Measurements from ENCODE around the gene CEP131.

CEP131 gene

DNA sequence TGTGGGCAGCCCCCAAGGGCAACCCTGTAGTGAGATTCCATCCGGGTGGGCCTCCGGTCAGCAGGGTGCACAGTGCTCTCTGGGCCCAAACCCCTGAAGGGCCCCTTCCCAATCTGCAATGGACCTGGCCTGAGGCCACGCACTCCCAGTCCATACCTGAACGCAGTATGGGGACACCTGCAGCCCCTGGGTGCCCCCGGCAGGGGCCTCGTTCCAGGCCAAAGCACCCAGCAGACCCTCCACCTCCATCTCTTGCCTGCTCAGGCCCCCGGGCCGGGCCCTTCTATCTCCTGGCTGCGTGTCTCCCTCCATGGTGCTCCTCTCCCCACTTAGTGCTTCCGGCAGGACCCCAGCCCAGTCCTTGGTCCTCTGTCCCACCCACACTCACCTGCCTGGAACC is 39.4 kb downstream of the CEP131 start:
- TF ChIP-seq, protein P1, sequence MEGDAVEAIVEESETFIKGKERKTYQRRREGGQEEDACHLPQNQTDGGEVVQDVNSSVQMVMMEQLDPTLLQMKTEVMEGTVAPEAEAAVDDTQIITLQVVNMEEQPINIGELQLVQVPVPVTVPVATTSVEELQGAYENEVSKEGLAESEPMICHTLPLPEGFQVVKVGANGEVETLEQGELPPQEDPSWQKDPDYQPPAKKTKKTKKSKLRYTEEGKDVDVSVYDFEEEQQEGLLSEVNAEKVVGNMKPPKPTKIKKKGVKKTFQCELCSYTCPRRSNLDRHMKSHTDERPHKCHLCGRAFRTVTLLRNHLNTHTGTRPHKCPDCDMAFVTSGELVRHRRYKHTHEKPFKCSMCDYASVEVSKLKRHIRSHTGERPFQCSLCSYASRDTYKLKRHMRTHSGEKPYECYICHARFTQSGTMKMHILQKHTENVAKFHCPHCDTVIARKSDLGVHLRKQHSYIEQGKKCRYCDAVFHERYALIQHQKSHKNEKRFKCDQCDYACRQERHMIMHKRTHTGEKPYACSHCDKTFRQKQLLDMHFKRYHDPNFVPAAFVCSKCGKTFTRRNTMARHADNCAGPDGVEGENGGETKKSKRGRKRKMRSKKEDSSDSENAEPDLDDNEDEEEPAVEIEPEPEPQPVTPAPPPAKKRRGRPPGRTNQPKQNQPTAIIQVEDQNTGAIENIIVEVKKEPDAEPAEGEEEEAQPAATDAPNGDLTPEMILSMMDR (IDR thresholded peaks at IDR 0.05; ENCODE audit: poor library complexity, severe bottlenecking): no peak
- Histone ChIP-seq H3K4me3 (ENCODE audit: severe bottlenecking) (no peak overlapping the region), H3K27ac (ENCODE audit: poor library complexity, severe bottlenecking) (no peak overlapping the region), H3K9me3 (ENCODE audit: severe bottlenecking) (no peaks in the 10 kb centered on the region), H3K4me1 (ENCODE audit: insufficient read depth, poor library complexity, severe bottlenecking) (no peaks in the 10 kb centered on the region), H3K27me3 (ENCODE audit: insufficient read depth, poor library complexity, severe bottlenecking) (peaks cover 9% of the 10 kb centered on the region), H3K36me3 (ENCODE audit: low read depth) (no peaks in the 10 kb centered on the region)
- DNase-seq (ENCODE audit: low spot score) (no peak), ATAC-seq (ENCODE audit: low read depth) (no peak)

DNA sequence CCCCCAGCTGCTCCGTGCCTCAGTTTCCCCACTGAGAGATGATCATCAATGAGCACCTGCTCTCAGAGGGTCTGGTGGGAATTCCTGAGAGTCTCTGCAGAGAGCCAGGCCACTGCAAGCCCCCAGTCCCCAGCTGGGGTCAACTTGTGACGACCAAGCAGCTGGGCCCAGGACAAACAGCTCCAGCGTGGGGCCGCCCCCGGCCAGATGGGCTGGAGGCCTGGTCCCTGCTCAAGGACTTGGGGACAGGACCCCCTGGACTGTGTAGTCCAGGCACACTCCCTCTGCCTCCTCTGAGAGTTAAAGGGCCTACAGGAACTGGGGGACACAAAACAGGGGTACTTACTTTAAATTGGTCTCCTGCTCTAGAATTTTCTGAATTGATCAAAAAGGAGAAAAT is 40.2 kb downstream of the CEP131 start:
- TF ChIP-seq, protein P1 (IDR thresholded peaks at IDR 0.05; ENCODE audit: poor library complexity, severe bottlenecking): no peak
- no peak for ATAC-seq (ENCODE audit: low read depth)

DNA sequence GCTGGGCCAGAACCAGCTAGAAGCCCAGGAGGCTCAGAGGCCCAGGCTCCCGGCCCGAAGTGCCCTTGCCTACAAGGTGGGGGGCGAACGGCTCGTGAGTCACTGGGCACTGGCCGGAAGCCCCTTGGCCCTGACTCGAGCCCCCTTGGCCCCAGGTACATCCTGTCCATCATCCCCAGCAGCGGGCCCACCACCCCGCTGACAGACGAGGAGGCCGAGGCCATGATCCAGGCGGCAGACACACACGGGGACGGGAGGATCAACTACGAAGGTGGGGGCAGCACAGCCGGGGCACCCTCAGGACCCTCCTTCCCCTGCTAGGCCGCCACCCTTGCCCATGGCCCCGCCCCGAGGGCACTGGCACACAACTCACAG is 41.0 kb downstream of the CEP131 start:
- no peak for ATAC-seq (ENCODE audit: low read depth)
- H3K9me3 ChIP-seq (ENCODE audit: severe bottlenecking): no peaks in the 10 kb centered on the region
- no peaks in the 10 kb centered on the region for H3K36me3 ChIP-seq (ENCODE audit: low read depth)
- H3K27ac ChIP-seq (ENCODE audit: poor library complexity, severe bottlenecking): no peak overlapping the region
- H3K4me1 ChIP-seq (ENCODE audit: insufficient read depth, poor library complexity, severe bottlenecking): no peaks in the 10 kb centered on the region
- peaks cover 9% of the 10 kb centered on the region for H3K27me3 ChIP-seq (ENCODE audit: insufficient read depth, poor library complexity, severe bottlenecking)
- TF ChIP-seq, protein P1 (IDR thresholded peaks at IDR 0.05; ENCODE audit: poor library complexity, severe bottlenecking): no peak
- no peak for DNase-seq (ENCODE audit: low spot score)
- no peak overlapping the region for H3K4me3 ChIP-seq (ENCODE audit: severe bottlenecking)

More for the DNA sequence above, 40.2 kb downstream of the CEP131 start:
- no peak overlapping the region for H3K4me3 ChIP-seq (ENCODE audit: severe bottlenecking)
- H3K9me3 ChIP-seq (ENCODE audit: severe bottlenecking): no peaks in the 10 kb centered on the region
- H3K27me3 ChIP-seq (ENCODE audit: insufficient read depth, poor library complexity, severe bottlenecking): peaks cover 9% of the 10 kb centered on the region
- H3K4me1 ChIP-seq (ENCODE audit: insufficient read depth, poor library complexity, severe bottlenecking): no peaks in the 10 kb centered on the region
- H3K36me3 ChIP-seq (ENCODE audit: low read depth): no peaks in the 10 kb centered on the region
- no peak for DNase-seq (ENCODE audit: low spot score)
- H3K27ac ChIP-seq (ENCODE audit: poor library complexity, severe bottlenecking): no peak overlapping the region

DNA sequence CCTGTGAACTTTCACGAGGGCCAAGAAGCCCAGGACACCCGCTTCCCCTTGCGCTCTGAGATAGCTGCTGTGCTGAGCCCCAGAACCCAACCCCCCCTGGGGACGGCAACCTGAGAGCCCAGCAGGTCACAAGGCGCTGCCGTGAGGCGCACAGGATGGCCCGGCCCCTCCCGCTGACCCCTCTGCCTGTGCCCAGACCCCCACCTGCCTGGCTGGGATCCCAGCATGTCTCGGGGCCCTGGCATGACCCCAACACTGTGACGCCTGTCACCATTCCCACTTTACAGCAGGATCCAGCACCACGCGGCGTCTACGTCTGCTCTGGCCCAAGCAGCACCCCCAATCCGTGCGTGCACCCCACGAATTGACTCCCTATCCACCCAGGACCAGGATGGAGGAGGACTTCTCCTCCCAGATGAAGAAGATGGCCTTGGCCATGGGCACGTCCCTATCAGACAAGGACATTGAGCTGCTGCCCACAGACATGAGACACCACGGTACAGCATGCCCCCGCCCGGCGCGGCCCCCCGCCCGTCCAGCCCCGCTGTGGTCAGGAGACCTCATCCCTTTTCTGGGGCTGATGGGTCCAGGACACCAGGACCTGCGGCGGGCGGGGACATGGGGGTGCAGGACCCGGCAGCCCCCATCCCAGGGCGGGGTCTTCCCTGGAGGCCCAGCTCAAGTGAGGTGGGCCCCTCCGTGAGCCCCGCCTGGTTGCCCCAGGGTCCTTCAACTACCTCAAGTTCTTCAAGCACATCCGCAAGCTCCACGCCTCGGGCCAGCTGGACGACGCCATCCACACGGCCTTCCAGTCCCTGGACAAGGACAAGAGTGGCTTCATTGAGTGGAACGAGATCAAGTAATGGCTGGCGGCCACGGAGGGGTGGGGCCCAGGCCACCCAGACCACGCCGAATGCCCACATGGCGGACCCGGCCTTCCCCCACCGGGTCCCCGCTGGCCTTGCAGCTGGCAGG is 41.6 kb downstream of the CEP131 start:
- no peaks in the 10 kb centered on the region for H3K9me3 ChIP-seq (ENCODE audit: severe bottlenecking)
- TF ChIP-seq, protein P1 (IDR thresholded peaks at IDR 0.05; ENCODE audit: poor library complexity, severe bottlenecking): no peak
- peaks cover 9% of the 10 kb centered on the region for H3K27me3 ChIP-seq (ENCODE audit: insufficient read depth, poor library complexity, severe bottlenecking)
- H3K36me3 ChIP-seq (ENCODE audit: low read depth): no peaks in the 10 kb centered on the region
- no peak overlapping the region for H3K27ac ChIP-seq (ENCODE audit: poor library complexity, severe bottlenecking)
- no peaks in the 10 kb centered on the region for H3K4me1 ChIP-seq (ENCODE audit: insufficient read depth, poor library complexity, severe bottlenecking)
- DNase-seq (ENCODE audit: low spot score) (no peak), ATAC-seq (ENCODE audit: low read depth) (no peak)
- H3K4me3 ChIP-seq (ENCODE audit: severe bottlenecking): no peak overlapping the region

DNA sequence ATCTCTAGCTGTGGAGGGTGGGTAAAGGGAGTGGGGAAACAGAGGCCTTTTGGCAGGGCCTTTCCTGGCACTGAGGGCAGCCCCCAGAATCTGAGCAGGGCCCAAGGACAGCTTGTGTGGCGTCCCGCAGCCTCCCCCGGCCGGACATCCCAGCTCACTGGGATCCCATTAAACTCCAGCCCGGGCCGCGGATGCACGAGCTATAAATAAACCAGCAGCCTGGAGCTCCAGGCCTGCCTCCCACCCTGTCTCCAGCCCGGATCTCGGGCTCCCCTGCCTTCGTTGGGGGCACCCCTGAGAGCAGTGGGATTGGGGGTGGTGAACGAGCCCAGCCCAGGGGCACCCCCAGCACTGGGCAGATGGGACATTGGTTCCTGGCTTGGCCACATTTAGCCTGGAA is 42.9 kb downstream of the CEP131 start:
- Histone ChIP-seq H3K36me3 (ENCODE audit: low read depth) (no peaks in the 10 kb centered on the region), H3K9me3 (ENCODE audit: severe bottlenecking) (peaks cover 6% of the 10 kb centered on the region), H3K4me1 (ENCODE audit: insufficient read depth, poor library complexity, severe bottlenecking) (no peaks in the 10 kb centered on the region), H3K27me3 (ENCODE audit: insufficient read depth, poor library complexity, severe bottlenecking) (peaks cover 7% of the 10 kb centered on the region), H3K27ac (ENCODE audit: poor library complexity, severe bottlenecking) (no peak overlapping the region), H3K4me3 (ENCODE audit: severe bottlenecking) (no peak overlapping the region)
- TF ChIP-seq, protein P1 (IDR thresholded peaks at IDR 0.05; ENCODE audit: poor library complexity, severe bottlenecking): no peak
- DNase-seq (ENCODE audit: low spot score): no peak
- ATAC-seq (ENCODE audit: low read depth): no peak
